HG03280 (cell line): ENCODE data around the gene E2F8.

Experiments
- ATAC-seq: cut with Tn5 transposase; IDR thresholded peaks from one replicate; pipeline ENCODE4 v1.9.1; 2021; ENCODE audit warnings: mild to moderate bottlenecking, moderate library complexity; ENCODE audit not compliant: unreplicated experiment

The E2F8 gene

DNA sequence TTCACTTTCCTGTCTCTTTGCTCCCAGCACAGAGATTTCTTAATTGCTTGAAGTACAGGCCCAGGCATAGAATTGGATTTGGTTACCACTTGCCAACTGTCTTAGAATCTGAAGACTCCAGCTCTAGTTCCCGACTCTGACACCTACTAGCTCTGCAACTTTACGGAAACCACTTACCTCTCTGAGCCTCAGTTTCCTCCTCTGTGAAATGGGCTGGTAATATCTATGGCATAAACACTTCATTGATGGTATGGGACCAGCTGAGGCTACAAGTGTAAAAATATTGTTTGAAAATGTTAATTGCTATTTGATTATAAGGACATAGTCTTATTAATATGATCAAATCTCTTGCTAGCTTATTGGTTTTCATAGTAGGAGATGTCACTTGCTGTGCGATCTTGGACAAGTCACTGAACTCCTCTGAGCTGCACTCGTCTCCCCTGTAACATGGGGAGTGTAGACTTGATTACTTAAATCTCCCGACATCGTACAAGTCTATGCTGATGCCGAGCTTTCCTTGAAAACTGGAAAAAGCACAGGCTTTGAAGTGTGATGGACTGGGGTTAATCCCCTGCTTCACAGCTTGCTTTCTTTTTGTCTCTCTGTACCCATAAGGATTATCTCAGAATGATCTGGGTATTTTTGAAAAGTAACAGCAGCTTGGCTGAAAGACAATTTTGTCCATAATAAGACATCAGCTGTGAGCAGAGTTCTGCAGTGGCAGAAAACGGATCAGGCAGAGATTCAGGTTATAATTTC is 11.8 kb upstream of the E2F8 start:
- no peak for ATAC-seq

DNA sequence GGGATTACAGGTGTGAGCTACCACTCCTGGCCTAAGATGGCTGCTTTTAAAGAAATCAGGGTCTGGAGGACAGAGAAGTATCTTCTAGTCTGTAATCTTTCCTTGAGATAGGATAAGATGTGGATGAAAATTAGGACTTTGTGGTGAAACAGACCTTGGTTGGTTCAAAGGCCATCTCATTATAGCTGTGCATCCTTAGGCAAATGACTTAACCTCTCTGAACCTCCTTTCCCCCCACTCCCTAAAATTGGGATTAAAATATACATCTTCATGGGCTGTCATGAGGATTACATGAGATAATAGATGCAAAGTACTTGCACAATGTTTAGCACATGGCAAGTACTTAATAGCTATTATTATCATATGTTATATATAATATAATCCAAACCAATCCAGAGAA is 10.8 kb upstream of the E2F8 start:
- ATAC-seq = no peak

DNA sequence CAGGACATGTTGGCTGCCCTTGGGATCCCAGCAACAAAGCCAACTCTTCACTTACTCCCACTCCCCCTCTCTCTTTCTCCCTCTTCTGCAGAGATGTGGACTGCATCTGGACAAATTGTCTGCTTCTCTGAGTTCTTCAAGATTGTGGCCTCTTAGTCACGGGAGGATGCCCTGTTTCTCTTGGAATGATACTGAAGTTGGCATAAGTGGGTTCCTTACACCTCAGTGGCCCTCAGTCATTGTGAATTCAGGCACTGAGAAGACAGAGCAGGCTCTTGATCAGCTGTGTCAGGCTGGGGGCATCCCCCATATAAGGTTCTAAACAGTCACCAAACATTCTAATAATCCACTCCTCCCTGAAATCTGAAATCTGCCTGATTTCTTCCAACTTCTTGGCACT is 6.1 kb upstream of the E2F8 start:
- no peak for ATAC-seq

DNA sequence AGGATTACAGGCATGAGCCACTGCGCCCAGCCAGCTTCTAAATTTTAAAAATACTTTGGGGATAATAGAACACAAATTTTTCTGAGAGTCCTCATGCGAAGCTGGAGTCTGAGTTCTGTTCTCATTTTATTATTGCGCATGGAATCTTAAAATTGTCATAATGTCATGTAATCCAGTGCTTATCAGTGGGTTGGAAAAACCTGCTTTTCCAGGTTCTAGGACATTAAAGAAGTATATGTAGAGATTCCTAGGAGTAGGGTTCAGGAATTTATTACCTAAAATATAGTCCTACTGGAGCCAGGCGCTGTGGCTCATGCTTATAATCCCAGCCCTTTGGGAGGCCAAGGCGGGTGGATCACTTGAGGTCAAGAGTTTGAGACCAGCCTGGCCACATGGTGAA is 4.6 kb upstream of the E2F8 start:
- ATAC-seq = no peak

GRCh38 chr11:19244621-19245020 is 3.9 kb upstream of the E2F8 start:
- ATAC-seq = no peak

- ATAC-seq = no peak
These were observed 3.3 kb upstream of the E2F8 start for GRCh38 chr11:19244084-19244483.

- ATAC-seq = no peak
These were observed 2.9 kb upstream of the E2F8 start for GRCh38 chr11:19243613-19244012.

GRCh38 chr11:19243143-19243542 is 2.4 kb upstream of the E2F8 start:
- ATAC-seq = no peak

DNA sequence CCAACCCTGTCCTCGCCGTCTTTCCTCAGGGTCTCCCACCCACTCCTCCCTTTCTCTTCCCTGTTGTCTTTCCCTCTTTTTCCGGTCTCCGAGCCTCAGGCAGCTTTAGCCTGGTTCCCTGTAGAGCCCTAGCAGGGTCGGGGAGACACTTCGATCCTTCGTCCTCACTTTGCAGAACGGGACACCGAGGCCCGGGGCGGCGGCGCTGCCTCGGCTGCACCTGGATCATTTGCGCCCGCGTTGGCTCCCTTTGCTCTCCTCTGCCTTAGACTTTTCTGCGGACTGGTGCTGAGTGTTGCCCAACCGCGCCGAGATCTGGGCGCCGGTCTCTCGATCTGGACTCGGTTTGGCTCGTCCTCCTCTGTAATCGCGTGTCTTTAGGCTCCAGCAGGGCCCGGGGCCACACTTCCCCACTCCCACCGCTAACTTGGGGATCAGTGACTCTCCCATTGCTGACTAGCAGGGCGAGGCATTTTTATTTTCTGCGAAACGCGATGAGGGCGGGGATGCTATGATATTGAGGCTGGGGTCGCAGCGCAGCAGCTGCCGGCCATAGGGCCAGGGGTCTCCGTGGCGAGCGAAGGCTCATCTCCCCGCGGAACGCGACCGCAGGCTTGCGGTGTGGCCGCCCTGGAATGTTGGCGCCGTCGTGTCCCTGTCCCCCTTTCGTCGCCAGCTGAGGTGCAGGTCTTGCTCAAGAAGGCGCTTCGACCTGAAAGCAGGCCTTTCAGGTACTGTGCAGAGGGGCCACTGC is 1.6 kb upstream of the E2F8 start:
- ATAC-seq = no peak

- ATAC-seq = peak; percentile 40
These were observed 774 bp upstream of the E2F8 start for GRCh38 chr11:19241260-19242178.

GRCh38 chr11:19239039-19239438 is 1.7 kb downstream of the E2F8 start:
- ATAC-seq = no peak

- ATAC-seq = no peak
These were observed 2.9 kb downstream of the E2F8 start for GRCh38 chr11:19237813-19238212.

GRCh38 chr11:19237381-19237780 is 3.4 kb downstream of the E2F8 start:
- ATAC-seq = no peak

GRCh38 chr11:19234231-19234817 is 6.4 kb downstream of the E2F8 start:
- no peak for ATAC-seq

GRCh38 chr11:19232910-19233503 is 7.7 kb downstream of the E2F8 start:
- ATAC-seq = no peak

DNA sequence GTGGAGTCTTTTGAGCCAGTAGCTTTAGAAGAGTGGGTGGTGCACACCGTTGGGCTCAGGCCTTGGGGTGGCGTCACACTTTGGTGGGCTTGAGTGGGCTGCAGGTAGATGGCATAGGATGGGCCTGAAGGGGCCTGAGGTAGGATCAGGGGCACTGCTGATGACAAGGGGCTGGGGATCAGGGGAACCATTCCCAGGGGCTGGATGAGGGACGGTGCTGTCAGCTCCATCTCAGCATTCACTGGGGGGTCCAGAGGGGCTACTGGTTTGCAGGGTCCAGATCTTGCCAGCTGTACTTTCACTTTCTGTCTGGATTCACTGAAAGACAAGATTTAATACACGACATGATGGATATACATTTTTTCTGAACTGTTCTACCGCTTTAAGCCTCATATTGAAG is 11.1 kb downstream of the E2F8 start:
- ATAC-seq = no peak

- ATAC-seq = no peak
These were observed 11.8 kb downstream of the E2F8 start for GRCh38 chr11:19228968-19229367.

DNA sequence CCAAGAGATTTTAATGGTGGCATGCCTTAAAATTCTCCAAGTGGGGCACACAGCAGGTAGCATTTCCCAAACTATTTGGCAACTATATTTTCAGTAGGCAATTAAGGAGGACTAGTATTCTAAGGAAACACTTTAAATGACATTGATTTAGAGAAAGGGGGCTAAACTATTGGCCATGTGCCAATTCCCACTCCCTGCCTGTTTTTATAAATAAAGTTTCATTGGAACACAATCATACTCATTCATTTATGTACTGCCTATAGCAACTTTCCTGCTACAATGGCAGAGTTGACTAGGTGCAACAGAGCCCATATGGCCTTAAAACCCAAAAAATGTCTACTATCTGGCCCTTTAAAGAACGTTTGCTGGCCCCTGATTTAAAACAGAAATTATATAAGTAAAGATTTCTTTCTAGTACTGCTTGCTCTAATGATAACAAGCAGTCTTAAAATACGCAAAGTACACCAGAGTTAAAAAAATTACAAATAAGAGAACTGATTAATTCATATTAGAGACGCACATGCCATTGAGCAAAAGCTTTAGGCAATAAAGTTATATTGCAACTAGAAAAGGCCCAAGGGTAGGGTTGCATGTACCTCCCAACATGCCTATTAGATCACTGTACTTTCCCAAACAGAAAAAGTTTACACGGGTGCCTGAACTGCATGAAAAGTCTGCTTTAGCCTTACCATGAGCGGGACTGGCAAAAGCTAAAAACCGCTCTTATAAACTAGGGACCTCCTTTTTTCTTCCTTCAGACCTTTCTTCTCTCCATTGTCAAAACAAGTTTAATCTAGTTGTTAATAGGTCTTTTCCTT is 14.2 kb downstream of the E2F8 start:
- ATAC-seq = no peak

GRCh38 chr11:19225581-19225980 is 15.2 kb downstream of the E2F8 start:
- no peak for ATAC-seq

DNA sequence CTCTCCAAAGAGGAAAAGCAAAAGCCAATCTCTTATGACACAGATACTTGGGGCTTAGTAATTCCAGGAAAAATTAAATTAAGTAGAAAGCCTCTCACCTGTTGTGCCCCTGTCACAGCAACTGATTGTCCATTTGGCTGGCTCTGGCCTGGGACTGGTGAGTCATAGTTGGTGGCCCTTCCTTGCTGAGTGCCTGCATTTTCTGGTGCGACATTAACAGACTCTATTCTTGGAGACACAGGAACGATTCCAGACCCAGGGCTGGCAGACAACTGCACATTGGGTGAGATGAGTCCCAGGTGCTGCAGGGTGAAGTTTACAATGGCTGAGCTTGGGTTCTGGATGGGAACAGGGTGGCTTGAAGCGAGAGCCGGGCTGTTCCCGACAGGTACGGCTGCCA is 15.6 kb downstream of the E2F8 start:
- no peak for ATAC-seq
